Panc1 (cell line): ENCODE measurements around the gene MVD. TPM values are rescaled to one million over a fixed set of nuclear protein-coding genes. Genes with fewer than 3 reads are reported as not detected.

ENCODE experiments used
- ATAC-seq: fragments of 200-7000 bp; cut with Tn5 transposase; 2 replicates; pipeline ENCODE4 v1.9.1; 2020; ENCODE audit warnings: mild to moderate bottlenecking, moderate library complexity
- BruUV-seq: library from RNA; stranded (reverse); fragments of 400-500 nt; replicated peaks from 2 replicates; lab custom pipeline; 2021; lab: Mats Ljungman, UMichigan
- CTCF ChIA-PET: fragments of 300-600 bp; sonication (Branson Sonifier 250); formaldehyde crosslinking; loops from one replicate; lab custom pipeline; 2022; ENCODE audit warnings: antibody characterized with exemption; lab: Charles Lee
- POLR2A ChIA-PET: fragments of 300-600 bp; sonication (Branson Sonifier 250); formaldehyde crosslinking; loops from one replicate; lab custom pipeline; 2022; ENCODE audit warnings: antibody characterized with exemption; lab: Charles Lee
- DNase-seq: peaks from one replicate; pipeline ENCODE4 v3.0.0-alpha.2; 2010; ENCODE audit warnings: low read depth, low spot score
- H3K27ac ChIP-seq: 2 replicates; pipeline ENCODE4 v1.5.1; 2011; ENCODE audit warnings: mild to moderate bottlenecking, low read length, inconsistent platforms
- H3K27me3 ChIP-seq: fragments of 200-500 bp; sonication (Bioruptor generic); 2 replicates; pipeline ENCODE4 v1.6.0; 2014; ENCODE audit warnings: low read length, inconsistent platforms; ENCODE audit not compliant: control insufficient read depth, insufficient read depth
- H3K36me3 ChIP-seq: fragments of 200-500 bp; sonication (Bioruptor generic); 2 replicates; pipeline ENCODE4 v1.5.1; 2014; ENCODE audit warnings: inconsistent platforms, mild to moderate bottlenecking, low read length, moderate library complexity; ENCODE audit not compliant: control insufficient read depth, insufficient read depth
- H3K4me1 ChIP-seq: 2 replicates; pipeline ENCODE4 v1.5.1; 2011; ENCODE audit warnings: inconsistent platforms, mild to moderate bottlenecking, low read length, moderate library complexity; ENCODE audit not compliant: control insufficient read depth, insufficient read depth
- H3K4me3 ChIP-seq, 2 experiments: 2 replicates each; pipeline ENCODE4 v1.5.1; 2011 to 2012; ENCODE audit warnings: low read depth in 2 of 2, low read length in 2 of 2, mild to moderate bottlenecking in 2 of 2, inconsistent platforms in 1 of 2, moderate library complexity in 1 of 2
- H3K9me3 ChIP-seq: fragments of 200-500 bp; sonication (Bioruptor generic); 2 replicates; pipeline ENCODE4 v1.5.1; 2014; ENCODE audit warnings: low read depth, mild to moderate bottlenecking, inconsistent platforms, low read length, moderate library complexity; ENCODE audit not compliant: control insufficient read depth, insufficient read depth
- CTCF ChIP-seq: fragments of 450-650 bp; IDR thresholded peaks from 2 replicates; pipeline ENCODE4 v1.5.1; 2017; ENCODE audit warnings: mild to moderate bottlenecking
- POLR2AphosphoS5 ChIP-seq: IDR thresholded peaks from 2 replicates; pipeline ENCODE4 v1.6.1; 2012; ENCODE audit warnings: mild to moderate bottlenecking, low read depth, low read length, moderate library complexity
- REST ChIP-seq, 2 experiments: IDR thresholded peaks; 2 replicates each; pipeline ENCODE4 v1.6.1; 2011 to 2012; ENCODE audit warnings: low read depth in 2 of 2, control low read depth in 1 of 2, low read length in 1 of 2, mild to moderate bottlenecking in 1 of 2, moderate library complexity in 1 of 2; ENCODE audit not compliant: insufficient read depth in 1 of 2
- SIN3A ChIP-seq: IDR thresholded peaks from 2 replicates; pipeline ENCODE4 v1.6.1; 2012; ENCODE audit warnings: low read depth, mild to moderate bottlenecking, low read length, moderate library complexity, borderline replicate concordance; ENCODE audit not compliant: insufficient read depth
- TCF7L2 ChIP-seq: IDR thresholded peaks from 2 replicates; pipeline ENCODE4 v1.6.1; 2011; ENCODE audit warnings: mild to moderate bottlenecking, low read depth, low read length, inconsistent platforms
- in situ Hi-C: cut with HindIII; loops from 2 replicates; pipeline ENCODE4 v1.10.0; 2016; ENCODE audit warnings: low sequenced_read_pairs, low pct_unique_long_range_greater_than_20kb
- intact Hi-C: fragments of 100-400 bp; cut with micrococcal nuclease; formaldehyde crosslinking; loops from one replicate; pipeline ENCODE4 v1.10.0; 2022; ENCODE audit not compliant: unreplicated experiment
- total RNA-seq: library from RNA; stranded (reverse); gene quantifications from one replicate; pipeline ENCODE4 v1.2.1, GENCODE V29; 2021; ENCODE audit not compliant: unreplicated experiment

MVD gene
- total RNA-seq, 1 experiment from 2014 or later, result 96.8 TPM

- BruUV-seq, result no TSS peak
- CTCF ChIA-PET, result no interaction called here
- no peak for TF ChIP-seq TCF7L2
- TF ChIP-seq SIN3A, result no peak
- no peak for TF ChIP-seq REST (IDR thresholded peaks at IDR 0.05; ENCODE audit: insufficient read depth in 1 of 2, low read depth in 2 of 2, low read length in 1 of 2)
- TF ChIP-seq CTCF, result no peak
- Histone ChIP-seq H3K4me3 (no peak overlapping the region), H3K9me3 (no peaks in the 10 kb centered on the region), H3K4me1 (peaks cover 9% of the 10 kb centered on the region), H3K27me3 (no peaks in the 10 kb centered on the region), H3K36me3 (peaks cover 6% of the 10 kb centered on the region; the same call in 1 of the 2 replicates), H3K27ac (no peak overlapping the region)
- POLR2A ChIA-PET, result no interaction called here
- in situ Hi-C loops, result no loop called here
- intact Hi-C loops, result no loop called here
- DNase-seq (no peak), ATAC-seq (no peak)
Observed at GRCh38 chr16:88703486-88704309, 40.8 kb upstream of the MVD start.

- no peaks in the 10 kb centered on the region for H3K27me3 ChIP-seq
- ChIA-PET POLR2A (no interaction called here), CTCF (no interaction called here)
- H3K9me3 ChIP-seq, result no peaks in the 10 kb centered on the region
- no peak overlapping the region for H3K27ac ChIP-seq
- no peak for TF ChIP-seq REST (IDR thresholded peaks at IDR 0.05; ENCODE audit: insufficient read depth in 1 of 2, low read depth in 2 of 2, low read length in 1 of 2)
- TF ChIP-seq SIN3A, result no peak
- TF ChIP-seq CTCF, result no peak
- no peak for TF ChIP-seq TCF7L2
- TF ChIP-seq POLR2AphosphoS5, result no peak
- no peak for ATAC-seq
- no peak overlapping the region for H3K4me3 ChIP-seq
- DNase-seq, result no peak
- BruUV-seq, result no TSS peak
- in situ Hi-C loops (no loop called here), intact Hi-C loops (no loop called here)
- peaks cover 9% of the 10 kb centered on the region for H3K4me1 ChIP-seq
- H3K36me3 ChIP-seq, result peaks cover 6% of the 10 kb centered on the region; the same call in 1 of the 2 replicates
Observed at GRCh38 chr16:88702371-88703210, 39.7 kb upstream of the MVD start.
